NCI-H2227 treated with DMSO at 0.1 percent for 48 hours (cell line): ENCODE measurements around the gene SYT11.
"Not testable (repeated sequence)": the region's sequence is repeated elsewhere in the genome, so short reads cannot be mapped to it uniquely, and the experiment has no call there.

ENCODE experiments used
- DNase-seq: peaks from one replicate; lab custom pipeline; 2025; lab: John Stamatoyannopoulos, UW

SYT11 gene

GRCh38 chr1:155899683-155900082 is 40.3 kb downstream of the SYT11 start:
- no peak for DNase-seq

GRCh38 chr1:155900161-155900560 is 40.8 kb downstream of the SYT11 start:
- DNase-seq = no peak

- DNase-seq = no peak
Measured at GRCh38 chr1:155904261-155904660, 44.9 kb downstream of the SYT11 start.

GRCh38 chr1:155909894-155910293 is 50.5 kb downstream of the SYT11 start:
- DNase-seq = no peak

GRCh38 chr1:155910621-155911121 is 51.3 kb downstream of the SYT11 start:
- peak; percentile 48 for DNase-seq

GRCh38 chr1:155911156-155912055 is 52.0 kb downstream of the SYT11 start, which contains the start of gene RIT1:
RIT1 (minus strand) TSS chr1:155911349; CDS start chr1:155910761, 588 bp downstream.
- peak; percentile 63 for DNase-seq

GRCh38 chr1:155912056-155912536 is 52.7 kb downstream of the SYT11 start:
- no peak for DNase-seq

- no peak for DNase-seq
Measured at GRCh38 chr1:155913969-155914757, 54.8 kb downstream of the SYT11 start.

- no peak for DNase-seq
Measured at GRCh38 chr1:155918660-155919059, 59.3 kb downstream of the SYT11 start.

- DNase-seq = no peak
Measured at GRCh38 chr1:155919801-155920200, 60.4 kb downstream of the SYT11 start.

- no peak for DNase-seq
Measured at GRCh38 chr1:155920717-155921116, 61.4 kb downstream of the SYT11 start.

- DNase-seq = no peak
Measured at GRCh38 chr1:155925506-155925905, 66.1 kb downstream of the SYT11 start.

- DNase-seq = no peak
Measured at GRCh38 chr1:155929057-155929456, 69.7 kb downstream of the SYT11 start.

- not testable (repeated sequence) for DNase-seq
Measured at GRCh38 chr1:155930725-155931124, 71.4 kb downstream of the SYT11 start.

- no peak for DNase-seq
Measured at GRCh38 chr1:155931332-155932038, 72.1 kb downstream of the SYT11 start.

GRCh38 chr1:155932081-155932480 is 72.7 kb downstream of the SYT11 start:
- DNase-seq = no peak

GRCh38 chr1:155932487-155932886 is 73.1 kb downstream of the SYT11 start:
- DNase-seq = no peak

GRCh38 chr1:155933591-155934096 is 74.3 kb downstream of the SYT11 start:
- DNase-seq = no peak

GRCh38 chr1:155934097-155934935 is 74.9 kb downstream of the SYT11 start, which contains the start of gene KHDC4:
KHDC4 (minus strand) TSS chr1:155934413; CDS start chr1:155934373, 40 bp downstream.
- DNase-seq = peak; percentile 99
